Measurements from ENCODE around the gene DTX3.

DNA sequence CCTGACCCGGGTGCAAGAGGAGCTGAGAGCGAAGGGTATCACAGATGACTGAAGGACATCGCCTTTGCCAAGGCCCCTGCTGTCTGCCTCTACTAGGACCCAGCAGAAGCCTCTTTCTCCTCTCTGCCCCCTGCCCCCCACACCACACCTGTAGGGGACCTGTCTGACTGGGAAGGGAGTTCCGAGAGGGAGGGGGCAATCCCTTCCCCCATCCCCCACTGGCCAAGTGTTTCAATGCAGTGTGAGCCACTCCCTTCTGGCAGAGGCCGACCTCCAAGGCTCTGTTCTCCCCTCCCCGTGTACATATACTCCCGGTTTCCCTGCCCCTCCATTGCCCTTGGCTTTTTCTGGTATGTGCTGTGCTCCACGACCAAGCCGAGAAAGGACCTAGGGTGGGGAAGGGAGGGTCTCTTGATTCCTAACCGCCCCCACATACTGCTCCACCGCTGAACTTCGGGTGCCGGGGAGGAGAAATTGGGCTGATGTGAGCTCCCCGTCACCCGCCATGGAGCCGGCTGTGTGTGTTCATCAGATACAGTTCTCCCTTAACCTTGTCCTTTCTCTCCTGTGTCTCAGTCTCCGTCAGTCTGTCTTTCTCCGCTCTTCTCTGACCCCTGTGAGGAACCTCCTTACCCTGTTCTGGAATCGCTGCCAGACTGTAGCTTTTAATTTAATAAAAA lies 4.6 kb downstream of the DTX3 start:
- TF ChIP-seq, protein P1, sequence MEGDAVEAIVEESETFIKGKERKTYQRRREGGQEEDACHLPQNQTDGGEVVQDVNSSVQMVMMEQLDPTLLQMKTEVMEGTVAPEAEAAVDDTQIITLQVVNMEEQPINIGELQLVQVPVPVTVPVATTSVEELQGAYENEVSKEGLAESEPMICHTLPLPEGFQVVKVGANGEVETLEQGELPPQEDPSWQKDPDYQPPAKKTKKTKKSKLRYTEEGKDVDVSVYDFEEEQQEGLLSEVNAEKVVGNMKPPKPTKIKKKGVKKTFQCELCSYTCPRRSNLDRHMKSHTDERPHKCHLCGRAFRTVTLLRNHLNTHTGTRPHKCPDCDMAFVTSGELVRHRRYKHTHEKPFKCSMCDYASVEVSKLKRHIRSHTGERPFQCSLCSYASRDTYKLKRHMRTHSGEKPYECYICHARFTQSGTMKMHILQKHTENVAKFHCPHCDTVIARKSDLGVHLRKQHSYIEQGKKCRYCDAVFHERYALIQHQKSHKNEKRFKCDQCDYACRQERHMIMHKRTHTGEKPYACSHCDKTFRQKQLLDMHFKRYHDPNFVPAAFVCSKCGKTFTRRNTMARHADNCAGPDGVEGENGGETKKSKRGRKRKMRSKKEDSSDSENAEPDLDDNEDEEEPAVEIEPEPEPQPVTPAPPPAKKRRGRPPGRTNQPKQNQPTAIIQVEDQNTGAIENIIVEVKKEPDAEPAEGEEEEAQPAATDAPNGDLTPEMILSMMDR (IDR thresholded peaks at IDR 0.05; ENCODE audit: poor library complexity, severe bottlenecking), result no peak
- no peak for TF ChIP-seq EZH2 (IDR thresholded peaks at IDR 0.05; ENCODE audit: borderline replicate concordance, insufficient read depth, low read length, poor library complexity, severe bottlenecking)
- no peak for TF ChIP-seq POLR2AphosphoS5 (IDR thresholded peaks at IDR 0.05)
- TF ChIP-seq EP300 (conservative IDR thresholded peaks at IDR 0.05; ENCODE audit: poor library complexity, severe bottlenecking), result no peak
- TF ChIP-seq REST (IDR thresholded peaks at IDR 0.05; ENCODE audit: borderline replicate concordance), result no peak
- no peak for TF ChIP-seq SMC3 (conservative IDR thresholded peaks at IDR 0.05; ENCODE audit: poor library complexity)
